Testis (tissue), 3 donors: ENCODE data around the gene EFEMP1. TPM values are rescaled to one million over a fixed set of nuclear protein-coding genes. Genes with fewer than 3 reads are reported as not detected.

ENCODE experiments used
- DNase-seq: peaks from one replicate; pipeline ENCODE4 v3.0.0-alpha.2; 2019
- H3K27ac ChIP-seq, 2 donors: fragments of 200-600 bp; sonication (generic); one replicate each; pipeline ENCODE4 v1.5.1; 2019
- H3K27me3 ChIP-seq: fragments of 200-600 bp; sonication (generic); one replicate; pipeline ENCODE4 v1.5.1; 2019
- H3K36me3 ChIP-seq: fragments of 200-600 bp; sonication (generic); one replicate; pipeline ENCODE4 v1.5.1; 2017; ENCODE audit warnings: low read depth; ENCODE audit errors: missing control alignments
- H3K4me1 ChIP-seq: fragments of 200-600 bp; sonication (generic); one replicate; pipeline ENCODE4 v1.5.1; 2019
- H3K4me3 ChIP-seq, 2 donors: fragments of 200-600 bp; sonication (generic); one replicate each; pipeline ENCODE4 v1.5.1; 2017 to 2019
- H3K9me3 ChIP-seq: fragments of 200-600 bp; sonication (generic); one replicate; pipeline ENCODE4 v1.5.1; 2017
- POLR2A ChIP-seq: fragments of 450-650 bp; IDR thresholded peaks from one replicate; pipeline ENCODE4 v1.6.1; 2017; ENCODE audit warnings: antibody characterized with exemption, mild to moderate bottlenecking, moderate library complexity
- WGBS, 2 donors: methylation state at CpG; one replicate each; pipeline ENCODE4 v1.1.5; 2018; 5-methylcytosine and 5-hydroxymethylcytosine counted together
- intact Hi-C: fragments of 100-400 bp; cut with DNase I; formaldehyde crosslinking; loops from one replicate; pipeline ENCODE4 v1.15.1; 2023; ENCODE audit warnings: low total_unique reads
- polyA plus RNA-seq: library from polyadenylated mRNA; stranded (reverse); fragments of 350-450 nt; fragmentation: Illumina TruSeq; extraction: RNeasy Lipid Tissue Mini Kit (QIAGEN cat#74804); gene quantifications from one replicate; pipeline ENCODE4 v1.2.3, GENCODE V29; 2014; ENCODE audit warnings: low read depth, low replicate concordance; ENCODE audit not compliant: insufficient read depth
- total RNA-seq, 2 donors: library from RNA; depleted of rRNA; stranded (reverse); fragments of >200 nt; gene quantifications; one replicate each; pipeline ENCODE4 v1.2.3, GENCODE V29; 2016
- TF ChIP-seq, protein P1 (sequence below), 3 experiments: fragments of 450-650 bp in 2 of 3; fragments of 200-600 bp in 1 of 3; sonication (generic) in 1 of 3; IDR thresholded peaks; one replicate each; pipeline ENCODE4 v1.5.1; 2016 to 2019; ENCODE audit warnings: antibody characterized with exemption in 3 of 3, mild to moderate bottlenecking in 2 of 3, moderate library complexity in 1 of 3

The EFEMP1 gene
- total and polyA plus RNA-seq, 3 donors from 2014 or later = 2.4 to 74.0 (median 8.6) TPM

DNA sequence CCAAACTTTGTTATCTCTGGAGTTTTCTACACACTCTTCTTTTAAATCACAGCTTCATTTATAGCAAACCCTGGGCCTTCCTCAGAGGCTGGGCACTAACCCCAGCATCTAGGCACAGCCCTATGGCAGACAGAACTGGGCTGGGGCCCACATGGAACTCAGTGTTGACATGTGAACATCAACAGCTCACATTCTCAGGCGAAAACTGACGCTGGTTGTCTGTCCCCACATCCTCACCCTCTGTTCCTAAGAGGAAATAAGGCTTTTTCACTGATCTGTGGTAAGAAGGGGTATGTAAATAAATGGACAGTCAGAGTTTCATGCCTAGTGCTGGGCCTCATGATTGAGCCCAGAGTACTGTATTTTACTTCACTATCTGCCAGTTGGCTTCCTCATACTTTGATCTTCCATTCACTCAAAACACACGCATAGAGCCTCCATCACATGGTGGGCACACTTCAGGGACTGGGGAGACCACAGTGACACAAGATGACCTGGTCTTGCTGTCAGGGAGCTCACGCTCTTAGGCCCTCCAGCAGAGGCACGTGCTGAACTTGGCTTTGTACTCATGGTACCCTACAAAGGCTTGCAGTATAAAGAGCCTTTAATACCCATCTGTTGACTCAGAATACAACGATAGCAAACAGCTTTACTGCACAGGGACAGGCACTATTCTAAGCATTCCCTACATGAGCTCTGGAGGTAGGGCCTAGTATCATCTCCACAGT lies 43.0 kb downstream of the EFEMP1 start:
- DNase-seq = no peak
- Histone ChIP-seq H3K27me3 (no peaks in the 10 kb centered on the region), H3K36me3 (no peaks in the 10 kb centered on the region), H3K27ac (no peak overlapping the region), H3K9me3 (no peaks in the 10 kb centered on the region), H3K4me3 (no peak overlapping the region), H3K4me1 (peaks cover 4% of the 10 kb centered on the region)
- whole genome bisulfite sequencing, 2 donors = 90 to 93% methylated on average over 6 of the region's 6 CpGs
- intact Hi-C loops = no loop called here
- TF ChIP-seq, protein P1, sequence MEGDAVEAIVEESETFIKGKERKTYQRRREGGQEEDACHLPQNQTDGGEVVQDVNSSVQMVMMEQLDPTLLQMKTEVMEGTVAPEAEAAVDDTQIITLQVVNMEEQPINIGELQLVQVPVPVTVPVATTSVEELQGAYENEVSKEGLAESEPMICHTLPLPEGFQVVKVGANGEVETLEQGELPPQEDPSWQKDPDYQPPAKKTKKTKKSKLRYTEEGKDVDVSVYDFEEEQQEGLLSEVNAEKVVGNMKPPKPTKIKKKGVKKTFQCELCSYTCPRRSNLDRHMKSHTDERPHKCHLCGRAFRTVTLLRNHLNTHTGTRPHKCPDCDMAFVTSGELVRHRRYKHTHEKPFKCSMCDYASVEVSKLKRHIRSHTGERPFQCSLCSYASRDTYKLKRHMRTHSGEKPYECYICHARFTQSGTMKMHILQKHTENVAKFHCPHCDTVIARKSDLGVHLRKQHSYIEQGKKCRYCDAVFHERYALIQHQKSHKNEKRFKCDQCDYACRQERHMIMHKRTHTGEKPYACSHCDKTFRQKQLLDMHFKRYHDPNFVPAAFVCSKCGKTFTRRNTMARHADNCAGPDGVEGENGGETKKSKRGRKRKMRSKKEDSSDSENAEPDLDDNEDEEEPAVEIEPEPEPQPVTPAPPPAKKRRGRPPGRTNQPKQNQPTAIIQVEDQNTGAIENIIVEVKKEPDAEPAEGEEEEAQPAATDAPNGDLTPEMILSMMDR (IDR thresholded peaks at IDR 0.05) = no peak
- no peak for TF ChIP-seq POLR2A

DNA sequence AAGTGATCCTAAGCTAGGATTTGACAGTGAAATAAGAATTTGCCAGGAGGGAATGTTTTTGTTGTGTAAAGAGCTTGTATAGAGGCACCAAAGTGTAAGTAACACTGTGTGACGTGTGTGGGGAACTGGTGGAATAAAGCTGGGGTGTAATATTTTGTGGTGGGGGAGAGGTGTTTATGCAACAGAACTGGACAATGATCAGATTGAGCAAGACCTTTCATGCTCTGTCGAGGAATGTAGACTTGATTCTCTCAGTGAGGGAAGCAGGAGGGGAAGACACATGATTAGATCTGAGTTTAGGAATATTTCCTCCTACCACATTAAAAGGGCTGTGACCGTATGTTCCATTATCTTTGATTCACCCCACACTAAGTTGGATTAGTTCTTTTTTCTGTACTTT lies 43.6 kb downstream of the EFEMP1 start:
- H3K9me3 ChIP-seq = no peaks in the 10 kb centered on the region
- DNase-seq = no peak
- H3K4me3 ChIP-seq = no peak overlapping the region
- WGBS, 2 donors = 76 to 86% methylated on average over 3 of the region's 3 CpGs
- no peaks in the 10 kb centered on the region for H3K27me3 ChIP-seq
- H3K27ac ChIP-seq = no peak overlapping the region
- H3K36me3 ChIP-seq = no peaks in the 10 kb centered on the region
- TF ChIP-seq, protein P1 (IDR thresholded peaks at IDR 0.05) = no peak
- TF ChIP-seq POLR2A = no peak
- H3K4me1 ChIP-seq = peaks cover 4% of the 10 kb centered on the region
- intact Hi-C loops = no loop called here

DNA sequence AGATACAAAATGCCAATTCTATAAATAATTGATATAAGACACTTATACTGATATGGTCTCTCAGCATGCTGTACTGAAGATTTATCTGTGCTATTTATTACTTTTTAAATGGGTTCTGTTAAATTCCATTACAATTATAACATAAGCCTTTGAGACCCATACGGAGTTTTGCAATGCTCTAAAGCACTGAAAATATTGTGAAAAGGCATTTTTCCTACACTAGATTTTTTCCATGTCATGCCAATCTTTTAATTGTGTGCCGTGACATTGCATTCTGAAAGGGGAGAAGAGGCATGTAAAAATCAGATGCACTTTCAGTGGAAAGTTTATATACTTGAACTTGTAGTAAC lies 46.5 kb downstream of the EFEMP1 start:
- no peak for DNase-seq

GRCh38 chr2:55876429-55877086 lies 47.0 kb downstream of the EFEMP1 start:
- no peak for DNase-seq
- no peaks in the 10 kb centered on the region for H3K4me1 ChIP-seq
- no peaks in the 10 kb centered on the region for H3K9me3 ChIP-seq
- H3K36me3 ChIP-seq = no peaks in the 10 kb centered on the region
- H3K4me3 ChIP-seq = no peak overlapping the region
- H3K27me3 ChIP-seq = no peaks in the 10 kb centered on the region
- TF ChIP-seq POLR2A = no peak
- TF ChIP-seq, protein P1 (IDR thresholded peaks at IDR 0.05) = no peak
- 88 to 93% methylated on average over 6 of the region's 6 CpGs for WGBS, 2 donors
- intact Hi-C loops = no loop called here
- no peak overlapping the region for H3K27ac ChIP-seq

More for the DNA sequence above, 46.5 kb downstream of the EFEMP1 start:
- TF ChIP-seq POLR2A = no peak
- TF ChIP-seq, protein P1 (IDR thresholded peaks at IDR 0.05) = no peak
- no peaks in the 10 kb centered on the region for H3K36me3 ChIP-seq
- intact Hi-C loops = no loop called here
- H3K9me3 ChIP-seq = no peaks in the 10 kb centered on the region
- 81 to 90% methylated on average over 2 of the region's 2 CpGs for WGBS, 2 donors
- H3K4me1 ChIP-seq = no peaks in the 10 kb centered on the region
- H3K4me3 ChIP-seq = no peak overlapping the region
- H3K27ac ChIP-seq = no peak overlapping the region
- no peaks in the 10 kb centered on the region for H3K27me3 ChIP-seq
